ENCODE measurements around the gene GARRE1.

DNA sequence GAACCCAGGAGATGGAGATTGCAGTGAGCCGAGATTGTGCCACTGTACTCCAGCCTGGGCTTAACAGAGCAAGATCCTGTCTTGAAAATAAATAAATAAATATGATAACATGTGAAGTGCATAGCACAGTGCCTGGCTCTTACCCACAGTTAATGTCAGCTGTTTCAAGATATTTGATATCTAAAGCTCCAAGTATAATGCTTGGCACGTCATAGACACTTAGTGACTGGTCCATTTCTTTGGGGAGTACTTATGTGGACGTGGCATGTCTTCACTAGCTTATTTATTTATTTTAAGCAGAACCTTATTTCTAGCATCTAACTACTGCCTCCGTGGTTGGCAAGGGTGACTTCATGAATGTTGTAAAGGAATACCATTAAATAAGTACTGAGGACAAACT lies 18.8 kb downstream of the GARRE1 start:
- TF ChIP-seq, protein P1, sequence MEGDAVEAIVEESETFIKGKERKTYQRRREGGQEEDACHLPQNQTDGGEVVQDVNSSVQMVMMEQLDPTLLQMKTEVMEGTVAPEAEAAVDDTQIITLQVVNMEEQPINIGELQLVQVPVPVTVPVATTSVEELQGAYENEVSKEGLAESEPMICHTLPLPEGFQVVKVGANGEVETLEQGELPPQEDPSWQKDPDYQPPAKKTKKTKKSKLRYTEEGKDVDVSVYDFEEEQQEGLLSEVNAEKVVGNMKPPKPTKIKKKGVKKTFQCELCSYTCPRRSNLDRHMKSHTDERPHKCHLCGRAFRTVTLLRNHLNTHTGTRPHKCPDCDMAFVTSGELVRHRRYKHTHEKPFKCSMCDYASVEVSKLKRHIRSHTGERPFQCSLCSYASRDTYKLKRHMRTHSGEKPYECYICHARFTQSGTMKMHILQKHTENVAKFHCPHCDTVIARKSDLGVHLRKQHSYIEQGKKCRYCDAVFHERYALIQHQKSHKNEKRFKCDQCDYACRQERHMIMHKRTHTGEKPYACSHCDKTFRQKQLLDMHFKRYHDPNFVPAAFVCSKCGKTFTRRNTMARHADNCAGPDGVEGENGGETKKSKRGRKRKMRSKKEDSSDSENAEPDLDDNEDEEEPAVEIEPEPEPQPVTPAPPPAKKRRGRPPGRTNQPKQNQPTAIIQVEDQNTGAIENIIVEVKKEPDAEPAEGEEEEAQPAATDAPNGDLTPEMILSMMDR (IDR thresholded peaks at IDR 0.05): no peak
- no peak for TF ChIP-seq EZH2 (IDR thresholded peaks at IDR 0.05)
